Adrenal gland (tissue), 12 donors: Measurements from ENCODE around the gene CEP128. TPM values are rescaled to one million over a fixed set of nuclear protein-coding genes. Genes with fewer than 3 reads are reported as not detected.

Source experiments
- DNase-seq, 7 donors: peaks; one replicate each; pipeline ENCODE4 v3.0.0-alpha.2; 2019 to 2020
- H3K27ac ChIP-seq, 5 donors: fragments of 200-600 bp; sonication (generic) in 4 of 5; 1 replicate in 3 of 5; 2 replicates in 2 of 5; pipeline versions ENCODE4 v1.5.1 to v1.8.0; 2016 to 2020; ENCODE audit warnings: mild to moderate bottlenecking in 1 of 5
- H3K27me3 ChIP-seq: fragments of 200-600 bp; 2 replicates; pipeline ENCODE4 v1.8.0; 2021
- H3K36me3 ChIP-seq, 2 donors: fragments of 200-600 bp; replicated peaks in 1 of 2; 1 replicate in 1 of 2; 2 replicates in 1 of 2; pipeline versions ENCODE4 v1.5.1 to v1.8.0; 2018 to 2022
- H3K4me1 ChIP-seq, 2 donors: fragments of 200-600 bp; replicated peaks in 1 of 2; 1 replicate in 1 of 2; 2 replicates in 1 of 2; pipeline versions ENCODE4 v1.5.1 to v1.8.0; 2018 to 2021
- H3K4me3 ChIP-seq, 4 donors: fragments of 200-600 bp; sonication (generic) in 3 of 4; one replicate each; pipeline ENCODE4 v1.5.1; 2016 to 2018
- H3K9me3 ChIP-seq, 3 donors: fragments of 200-600 bp; sonication (generic) in 1 of 3; replicated peaks in 1 of 3; 1 replicate in 2 of 3; 2 replicates in 1 of 3; pipeline versions ENCODE4 v1.5.1 to v1.8.0; 2016 to 2021
- CTCF ChIP-seq, 6 experiments: fragments of 450-650 bp in 4 of 6; fragments of 200-600 bp in 2 of 6; sonication (generic) in 1 of 6; IDR thresholded peaks; 1 replicate in 5 of 6; 2 replicates in 1 of 6; pipeline versions ENCODE4 v1.5.1 to v1.8.0; 2016 to 2021; ENCODE audit warnings: antibody characterized with exemption in 6 of 6, mild to moderate bottlenecking in 2 of 6, moderate library complexity in 1 of 6
- POLR2A ChIP-seq, 2 donors: fragments of 450-650 bp; IDR thresholded peaks; one replicate each; pipeline ENCODE4 v1.6.1; 2017; ENCODE audit warnings: antibody characterized with exemption in 2 of 2, mild to moderate bottlenecking in 2 of 2, moderate library complexity in 1 of 2
- WGBS, 4 donors: extraction: QIAGEN DNeasy Blood & Tissue Kit in 2 of 4; methylation state at CpG; one replicate each; pipeline versions ENCODE4 v1.1.5 to v1.1.7; 2013 to 2017; 5-methylcytosine and 5-hydroxymethylcytosine counted together
- intact Hi-C, 2 donors: fragments of 100-400 bp; cut with DNase I; formaldehyde crosslinking; loops; one replicate each; pipeline versions ENCODE4 v1.14.1 to v1.15.0; 2022 to 2023
- polyA plus RNA-seq, 3 donors: library from polyadenylated mRNA; stranded (reverse); fragments of 200-250 nt in 2 of 3; fragments of 350-450 nt in 1 of 3; fragmentation: Illumina TruSeq in 1 of 3; extraction: RNeasy Lipid Tissue Mini Kit (QIAGEN cat#74804) in 1 of 3; gene quantifications; one replicate each; pipeline ENCODE4 v1.2.3, GENCODE V29; 2013 to 2014
- total RNA-seq, 9 donors: library from RNA; depleted of rRNA in 4 of 9; stranded (reverse); fragments of >200 nt in 4 of 9; fragments of 120-200 nt in 1 of 9; fragmentation: NEBNext Ultra II Directional in 1 of 9; extraction: Animal tissue kit (Norgen Biotek cat#: 25700) in 1 of 9; gene quantifications; one replicate each; pipeline versions ENCODE4 v1.1.0 to v1.2.4, GENCODE V29; 2013 to 2023
- donor health status: healthy with polysubstance abuse.
- donor health status: Bipolar disorder and iron deficiency.
- donor health status: DM: yes; HTN: yes; CAD: no.
- donor health status: DM: no; HTN: no; CAD: no.
- donor health status: DM: no; HTN: no; CAD: no.
- donor health status: DM: yes; HTN: yes; CAD: no.

Gene CEP128
- total and polyA plus RNA-seq, 12 donors, result 1.1 to 5.2 (median 3.1) TPM

GRCh38 chr14:80776657-80777056 lies 164.9 kb downstream of the CEP128 start:
- Histone ChIP-seq H3K9me3 (no peaks in the 10 kb centered on the region), H3K4me1 (no peaks in the 10 kb centered on the region), H3K4me3 (no peak overlapping the region), H3K27me3 (no peaks in the 10 kb centered on the region), H3K27ac (no peak overlapping the region), H3K36me3 (no peaks in the 10 kb centered on the region)
- TF ChIP-seq CTCF (IDR thresholded peaks at IDR 0.05), result no peak
- DNase-seq, result no peak
- intact Hi-C loops, result no loop called here
- 95 to 100% (median 99%) methylated on average over 1 of the region's 1 CpG for WGBS, 4 donors

GRCh38 chr14:80776186-80776585 lies 165.4 kb downstream of the CEP128 start:
- no peak for DNase-seq
- no peaks in the 10 kb centered on the region for H3K36me3 ChIP-seq
- no peaks in the 10 kb centered on the region for H3K27me3 ChIP-seq
- no peaks in the 10 kb centered on the region for H3K9me3 ChIP-seq
- TF ChIP-seq CTCF (IDR thresholded peaks at IDR 0.05) (no peak), POLR2A (IDR thresholded peaks at IDR 0.05) (no peak)
- intact Hi-C loops, result no loop called here
- H3K27ac ChIP-seq, result no peak overlapping the region
- no peaks in the 10 kb centered on the region for H3K4me1 ChIP-seq
- no peak overlapping the region for H3K4me3 ChIP-seq

DNA sequence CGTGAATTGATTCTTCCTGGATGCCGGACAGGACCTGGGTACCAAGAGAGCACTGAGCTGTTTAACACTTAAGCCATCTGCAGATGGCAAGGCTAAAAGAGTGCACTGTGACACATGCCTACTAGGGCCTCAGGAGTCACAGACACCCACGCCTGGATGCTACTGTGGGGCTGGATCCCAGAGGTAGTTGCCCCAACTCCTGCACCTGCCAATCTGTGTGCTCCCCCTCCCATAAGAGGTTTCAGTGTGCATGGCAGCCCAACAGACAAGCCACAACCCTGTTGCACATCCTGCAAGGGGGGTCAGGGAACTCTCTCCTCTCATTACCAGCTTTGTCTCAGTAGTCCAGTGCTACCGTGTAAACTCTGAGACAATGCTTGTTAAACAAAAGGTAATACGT lies 169.0 kb downstream of the CEP128 start:
- H3K9me3 ChIP-seq, result no peaks in the 10 kb centered on the region
- WGBS, 4 donors, result 91 to 98% (median 95%) methylated on average over 4 to 5 of the region's 5 CpGs
- no peaks in the 10 kb centered on the region for H3K4me1 ChIP-seq
- no peak for TF ChIP-seq CTCF (IDR thresholded peaks at IDR 0.05)
- no peak for TF ChIP-seq POLR2A (IDR thresholded peaks at IDR 0.05)
- no peaks in the 10 kb centered on the region for H3K27me3 ChIP-seq
- intact Hi-C loops, result no loop called here
- no peak overlapping the region for H3K27ac ChIP-seq
- DNase-seq, result no peak
- no peak overlapping the region for H3K4me3 ChIP-seq
- no peaks in the 10 kb centered on the region for H3K36me3 ChIP-seq

- no peaks in the 10 kb centered on the region for H3K9me3 ChIP-seq
- DNase-seq, result no peak
- TF ChIP-seq CTCF (IDR thresholded peaks at IDR 0.05) (no peak), POLR2A (IDR thresholded peaks at IDR 0.05) (no peak)
- intact Hi-C loops, result no loop called here
- no peak overlapping the region for H3K27ac ChIP-seq
- H3K27me3 ChIP-seq, result no peaks in the 10 kb centered on the region
- 90 to 100% (median 93%) methylated on average over 1 of the region's 1 CpG for WGBS, 4 donors
- no peaks in the 10 kb centered on the region for H3K36me3 ChIP-seq
- H3K4me3 ChIP-seq, result no peak overlapping the region
- H3K4me1 ChIP-seq, result no peaks in the 10 kb centered on the region
Measured at GRCh38 chr14:80771201-80771600, 170.3 kb downstream of the CEP128 start.
